SU-DHL-6 (cell line): Measurements from ENCODE around the gene SCLY.

Experiments
- EZH2phosphoT487 ChIP-seq: fragments of 200-600 bp; sonication (generic), shearing (Covaris generic); conservative IDR thresholded peaks from 2 replicates; pipeline ENCODE4 v1.6.1; 2018; ENCODE audit warnings: mild to moderate bottlenecking, antibody characterized with exemption, low read length, moderate library complexity, mixed read lengths
- TF ChIP-seq, protein P1 (sequence below): fragments of 200-600 bp; sonication (generic); IDR thresholded peaks from one replicate; pipeline ENCODE4 v1.5.1; 2017; ENCODE audit warnings: antibody characterized with exemption, mild to moderate bottlenecking, low read length, moderate library complexity; ENCODE audit not compliant: insufficient read depth, poor library complexity, severe bottlenecking

DNA sequence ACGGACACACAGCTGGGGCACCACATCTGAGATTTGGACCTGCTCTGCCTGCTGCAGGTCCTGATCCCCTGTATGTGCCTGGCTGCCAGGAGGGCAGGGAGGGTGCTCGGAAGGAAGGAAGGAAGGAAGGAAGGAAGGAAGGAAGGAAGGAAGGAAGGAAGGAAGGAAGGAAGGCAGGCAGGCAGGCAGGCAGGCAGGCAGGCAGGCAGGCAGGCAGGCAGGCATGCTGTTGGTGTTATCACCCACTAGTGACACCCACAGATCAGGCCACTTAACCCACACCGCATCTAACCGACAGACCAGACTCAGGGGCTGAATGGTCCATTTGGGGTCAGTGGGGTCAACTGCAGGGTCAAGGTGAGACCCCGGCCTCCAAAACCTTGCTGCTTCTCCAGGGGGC lies 83.5 kb downstream of the SCLY start:
- TF ChIP-seq EZH2phosphoT487, result no peak
- TF ChIP-seq, protein P1, sequence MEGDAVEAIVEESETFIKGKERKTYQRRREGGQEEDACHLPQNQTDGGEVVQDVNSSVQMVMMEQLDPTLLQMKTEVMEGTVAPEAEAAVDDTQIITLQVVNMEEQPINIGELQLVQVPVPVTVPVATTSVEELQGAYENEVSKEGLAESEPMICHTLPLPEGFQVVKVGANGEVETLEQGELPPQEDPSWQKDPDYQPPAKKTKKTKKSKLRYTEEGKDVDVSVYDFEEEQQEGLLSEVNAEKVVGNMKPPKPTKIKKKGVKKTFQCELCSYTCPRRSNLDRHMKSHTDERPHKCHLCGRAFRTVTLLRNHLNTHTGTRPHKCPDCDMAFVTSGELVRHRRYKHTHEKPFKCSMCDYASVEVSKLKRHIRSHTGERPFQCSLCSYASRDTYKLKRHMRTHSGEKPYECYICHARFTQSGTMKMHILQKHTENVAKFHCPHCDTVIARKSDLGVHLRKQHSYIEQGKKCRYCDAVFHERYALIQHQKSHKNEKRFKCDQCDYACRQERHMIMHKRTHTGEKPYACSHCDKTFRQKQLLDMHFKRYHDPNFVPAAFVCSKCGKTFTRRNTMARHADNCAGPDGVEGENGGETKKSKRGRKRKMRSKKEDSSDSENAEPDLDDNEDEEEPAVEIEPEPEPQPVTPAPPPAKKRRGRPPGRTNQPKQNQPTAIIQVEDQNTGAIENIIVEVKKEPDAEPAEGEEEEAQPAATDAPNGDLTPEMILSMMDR, result no peak
